PC-9 (cell line): ENCODE results near the gene ARHGEF37.

Experiments
- CTCF ChIP-seq: fragments of 200-600 bp; sonication (generic); conservative IDR thresholded peaks from 2 replicates; pipeline ENCODE4 v1.6.1; 2017; ENCODE audit warnings: mixed run types, antibody characterized with exemption, mild to moderate bottlenecking, moderate library complexity
- EZH2 ChIP-seq: fragments of 200-600 bp; sonication (generic); IDR thresholded peaks from 2 replicates; pipeline ENCODE4 v1.8.0; 2017; ENCODE audit warnings: antibody characterized with exemption, low read depth

DNA sequence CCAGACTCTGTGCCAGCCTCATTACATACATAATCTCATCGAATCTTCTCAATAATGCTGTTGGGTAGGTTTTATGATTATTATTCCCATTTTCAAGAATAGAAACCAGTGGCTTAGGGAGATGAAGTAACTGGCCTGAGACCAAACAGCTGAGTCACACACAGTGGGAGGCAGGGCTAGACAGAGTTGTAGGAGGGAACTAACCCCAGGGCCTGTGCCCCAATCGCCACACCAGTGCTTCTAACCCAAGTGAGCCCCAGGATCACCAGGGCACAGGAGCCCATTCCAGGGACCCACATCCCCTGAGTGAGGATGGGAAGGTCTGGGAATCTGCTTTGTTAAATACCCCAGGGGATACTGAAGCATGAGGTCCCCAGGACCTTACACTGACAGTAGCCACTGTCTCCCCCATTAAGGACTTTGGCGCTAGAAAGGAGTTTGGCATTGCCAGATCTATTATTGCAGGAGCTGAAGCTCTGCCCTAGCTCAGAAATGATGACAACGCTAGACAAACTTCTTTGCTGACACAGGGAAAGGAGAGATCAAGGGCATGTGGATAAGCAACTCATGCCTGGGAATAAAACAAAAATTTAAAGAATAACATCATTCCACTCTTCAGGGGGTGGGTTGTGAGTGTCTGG lies 85.0 kb downstream of the ARHGEF37 start:
- TF ChIP-seq CTCF: no peak
- TF ChIP-seq EZH2: no peak
